Measurements from ENCODE around the gene MMP8. TPM values are rescaled to one million over a fixed set of nuclear protein-coding genes. Genes with fewer than 3 reads are reported as not detected.
A peak's percentile ranks its signal among the peaks of the same experiment; 100 is the strongest.

MMP8 gene
- total RNA-seq, 1 donor from 2014 or later, result not detected

- DNase-seq (ENCODE audit: low spot score in 2 of 2, unreplicated experiment in 2 of 2), result no peak
- TF ChIP-seq CTCF (IDR thresholded peaks at IDR 0.05; ENCODE audit: unreplicated experiment), result no peak
- Mint-ChIP-seq H3K4me1 (no peaks in the 10 kb centered on the region), H3K36me3 (no peaks in the 10 kb centered on the region), H3K27ac (no peak overlapping the region), H3K4me3 (no peak overlapping the region), H3K9me3 (peaks cover 4% of the 10 kb centered on the region), H3K27me3 (ENCODE audit: low read depth) (no peaks in the 10 kb centered on the region)
These were observed 43.8 kb downstream of the MMP8 start for GRCh38 chr11:102680945-102681344.

- TF ChIP-seq CTCF (IDR thresholded peaks at IDR 0.05; ENCODE audit: unreplicated experiment), result no peak
- Mint-ChIP-seq H3K4me3 (no peak overlapping the region), H3K4me1 (no peaks in the 10 kb centered on the region), H3K36me3 (no peaks in the 10 kb centered on the region), H3K27ac (no peak overlapping the region), H3K27me3 (ENCODE audit: low read depth) (no peaks in the 10 kb centered on the region), H3K9me3 (no peaks in the 10 kb centered on the region)
- DNase-seq (ENCODE audit: low spot score in 2 of 2, unreplicated experiment in 2 of 2), result no peak
These were observed 46.7 kb downstream of the MMP8 start for GRCh38 chr11:102678022-102678421.

GRCh38 chr11:102676084-102676483 is 48.7 kb downstream of the MMP8 start:
- TF ChIP-seq CTCF (IDR thresholded peaks at IDR 0.05; ENCODE audit: unreplicated experiment), result no peak
- no peaks in the 10 kb centered on the region for H3K9me3 Mint-ChIP-seq
- H3K4me3 Mint-ChIP-seq, result no peak overlapping the region
- no peak for DNase-seq (ENCODE audit: low spot score in 2 of 2, unreplicated experiment in 2 of 2)
- no peak overlapping the region for H3K27ac Mint-ChIP-seq
- H3K27me3 Mint-ChIP-seq (ENCODE audit: low read depth), result no peaks in the 10 kb centered on the region
- H3K36me3 Mint-ChIP-seq, result no peaks in the 10 kb centered on the region
- no peaks in the 10 kb centered on the region for H3K4me1 Mint-ChIP-seq

- Mint-ChIP-seq H3K27ac (no peak overlapping the region), H3K9me3 (no peaks in the 10 kb centered on the region), H3K36me3 (no peaks in the 10 kb centered on the region), H3K4me3 (no peak overlapping the region), H3K27me3 (ENCODE audit: low read depth) (no peaks in the 10 kb centered on the region), H3K4me1 (no peaks in the 10 kb centered on the region)
- no peak for DNase-seq (ENCODE audit: low spot score in 2 of 2, unreplicated experiment in 2 of 2)
- no peak for TF ChIP-seq CTCF (IDR thresholded peaks at IDR 0.05; ENCODE audit: unreplicated experiment)
These were observed 55.1 kb downstream of the MMP8 start for GRCh38 chr11:102669664-102670063.

GRCh38 chr11:102666331-102666957 is 58.3 kb downstream of the MMP8 start:
- no peaks in the 10 kb centered on the region for H3K36me3 Mint-ChIP-seq
- no peak for DNase-seq (ENCODE audit: low spot score in 2 of 2, unreplicated experiment in 2 of 2)

More at GRCh38 chr11:102666331-102666957, 58.3 kb downstream of the MMP8 start:
- no peaks in the 10 kb centered on the region for H3K27me3 Mint-ChIP-seq (ENCODE audit: low read depth)
- TF ChIP-seq CTCF (IDR thresholded peaks at IDR 0.05; ENCODE audit: unreplicated experiment), result peak; percentile 79
- H3K4me1 Mint-ChIP-seq, result no peaks in the 10 kb centered on the region
- no peak overlapping the region for H3K27ac Mint-ChIP-seq
- no peaks in the 10 kb centered on the region for H3K9me3 Mint-ChIP-seq
- H3K4me3 Mint-ChIP-seq, result no peak overlapping the region

Measured in mesothelial cell of epicardium (in vitro differentiated cells).